ENCODE results near the gene TMEM9B.
"Not testable (repeated sequence)": the region's sequence is repeated elsewhere in the genome, so short reads cannot be mapped to it uniquely, and the experiment has no call there.

Gene TMEM9B

GRCh38 chr11:8971924-8972316 lies 7.7 kb upstream of the TMEM9B start:
- no peak for DNase-seq

- no peak for DNase-seq
Observed at GRCh38 chr11:8971196-8971923, 7.1 kb upstream of the TMEM9B start.

GRCh38 chr11:8967184-8967583 lies 2.9 kb upstream of the TMEM9B start:
- DNase-seq = no peak

- peak; percentile 85 for DNase-seq
Observed at GRCh38 chr11:8963569-8964323, 496 bp downstream of the TMEM9B start.

DNA sequence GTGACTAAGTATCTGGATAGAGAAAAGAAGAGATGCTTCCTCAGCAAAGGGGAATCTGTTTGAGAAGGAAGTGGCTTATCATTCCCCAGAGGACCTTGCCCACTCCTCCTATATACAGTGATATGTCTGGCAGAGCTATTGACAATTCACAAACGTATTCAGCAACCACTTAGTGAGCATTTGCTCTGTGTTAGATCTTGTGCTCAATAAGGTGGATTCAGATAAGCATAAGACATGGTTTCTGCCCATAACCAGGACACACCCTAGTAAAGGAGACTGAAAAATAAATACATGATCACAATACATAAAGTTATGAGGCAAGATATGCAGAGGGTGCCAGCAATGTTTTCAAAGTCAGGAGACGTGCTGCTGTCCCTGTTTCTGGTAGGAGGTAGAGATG lies 1.4 kb downstream of the TMEM9B start:
- DNase-seq = no peak

- DNase-seq = no peak
Observed at GRCh38 chr11:8961401-8961800, 2.8 kb downstream of the TMEM9B start.

- DNase-seq = peak; percentile 21
Observed at GRCh38 chr11:8959546-8960166, 4.6 kb downstream of the TMEM9B start.

DNA sequence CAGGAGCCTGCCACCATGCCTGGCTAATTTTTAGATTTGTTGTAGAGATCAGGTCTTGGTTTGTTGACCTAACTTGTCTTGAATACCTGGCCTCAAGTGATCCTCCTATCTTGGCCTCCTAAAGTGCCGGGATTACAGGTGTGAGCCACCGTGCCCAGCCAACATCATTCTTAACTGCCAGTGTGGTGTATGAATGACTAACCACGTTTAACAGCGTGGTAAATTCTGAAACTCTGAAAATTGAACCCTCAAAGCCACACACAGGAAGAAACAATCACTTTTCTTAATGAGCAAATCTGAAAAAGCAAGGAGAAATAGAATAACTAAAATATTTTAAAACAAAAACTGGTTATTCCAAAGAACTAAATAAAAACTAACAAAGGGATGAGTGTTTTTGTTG lies 7.4 kb downstream of the TMEM9B start:
- DNase-seq = peak; percentile 10

DNA sequence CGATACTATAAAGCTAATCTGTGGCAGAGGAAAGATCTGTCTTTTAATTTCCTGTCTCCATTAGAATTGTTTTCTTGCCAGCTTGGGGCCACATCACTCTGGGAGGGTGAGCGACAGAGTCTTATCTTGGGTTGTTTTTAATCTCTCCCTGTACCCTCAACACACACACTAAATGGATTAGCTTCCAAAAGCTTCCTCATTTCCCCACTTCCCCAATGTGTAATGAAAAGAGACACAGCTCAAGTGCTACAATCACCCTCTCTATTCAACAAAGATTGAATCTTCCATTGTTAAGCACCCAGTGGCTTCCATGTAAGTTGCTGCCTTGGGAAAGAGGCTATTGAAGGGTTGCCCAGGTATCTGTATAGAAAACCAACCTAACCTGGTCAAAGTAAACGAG lies 15.4 kb downstream of the TMEM9B start:
- no peak for DNase-seq

DNA sequence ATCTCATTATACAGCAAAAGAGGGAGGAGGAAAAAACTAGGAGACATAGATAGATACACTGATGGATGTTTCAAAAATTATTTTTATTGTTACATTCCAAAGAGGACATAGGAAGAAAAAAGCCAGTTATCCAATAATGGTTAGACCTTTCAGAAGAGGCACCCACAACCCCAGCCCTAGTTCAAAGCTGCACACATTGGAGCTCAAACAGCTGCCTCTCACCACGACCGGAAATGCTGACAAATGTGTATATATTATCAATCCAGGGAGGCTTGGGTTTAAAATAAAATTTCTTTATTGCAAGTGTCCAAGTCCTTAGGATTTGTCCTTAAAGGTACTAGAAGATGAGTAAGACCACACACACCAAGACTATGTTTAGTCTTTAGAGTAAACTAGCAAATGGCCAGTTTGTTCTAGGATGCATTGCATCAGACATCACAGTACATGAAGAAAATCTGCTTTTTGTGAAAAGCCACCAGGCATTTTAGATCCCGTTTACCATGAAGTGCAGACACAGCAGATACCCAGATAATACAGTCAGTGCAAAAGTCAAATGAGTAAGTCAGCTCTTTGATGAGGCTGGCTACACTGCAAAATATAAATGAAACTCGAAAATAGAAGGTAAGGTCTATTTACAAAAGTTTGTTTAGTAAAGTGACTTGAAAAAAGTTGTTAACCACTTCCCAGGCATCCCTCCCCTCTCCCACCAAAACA lies 16.9 kb downstream of the TMEM9B start:
- no peak for DNase-seq

DNA sequence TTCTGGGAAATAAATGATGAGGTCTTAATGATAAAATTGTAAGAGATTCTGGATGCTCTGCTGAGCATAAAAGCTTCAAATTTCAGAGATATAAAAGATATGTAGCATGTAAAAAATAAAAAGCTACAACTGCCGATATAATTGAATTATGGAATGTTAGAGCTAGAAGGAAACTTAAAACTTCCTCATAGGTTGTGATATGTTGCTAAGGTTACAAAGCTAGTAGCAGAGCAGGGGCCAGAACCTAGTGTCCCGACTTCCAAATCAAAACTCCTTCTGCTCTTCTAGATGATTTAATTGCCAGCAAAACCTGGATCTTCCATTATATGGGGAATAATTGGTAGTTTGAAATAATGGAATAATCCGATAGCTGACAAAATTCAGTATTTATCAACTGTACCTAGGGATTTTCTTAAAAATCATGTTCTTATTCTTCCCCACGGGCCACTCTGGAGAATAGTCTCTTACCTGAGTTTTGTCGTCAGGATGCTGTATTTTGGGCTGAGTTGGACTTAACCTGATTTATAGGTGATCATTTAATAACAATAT lies 21.6 kb downstream of the TMEM9B start, which contains the start of gene ASCL3:
TSS of gene ASCL3 (minus strand) at position 499 of the 549 bp plus-strand sequence. CDS start 4,855 bp downstream, outside the sequence.
- no peak for DNase-seq

DNA sequence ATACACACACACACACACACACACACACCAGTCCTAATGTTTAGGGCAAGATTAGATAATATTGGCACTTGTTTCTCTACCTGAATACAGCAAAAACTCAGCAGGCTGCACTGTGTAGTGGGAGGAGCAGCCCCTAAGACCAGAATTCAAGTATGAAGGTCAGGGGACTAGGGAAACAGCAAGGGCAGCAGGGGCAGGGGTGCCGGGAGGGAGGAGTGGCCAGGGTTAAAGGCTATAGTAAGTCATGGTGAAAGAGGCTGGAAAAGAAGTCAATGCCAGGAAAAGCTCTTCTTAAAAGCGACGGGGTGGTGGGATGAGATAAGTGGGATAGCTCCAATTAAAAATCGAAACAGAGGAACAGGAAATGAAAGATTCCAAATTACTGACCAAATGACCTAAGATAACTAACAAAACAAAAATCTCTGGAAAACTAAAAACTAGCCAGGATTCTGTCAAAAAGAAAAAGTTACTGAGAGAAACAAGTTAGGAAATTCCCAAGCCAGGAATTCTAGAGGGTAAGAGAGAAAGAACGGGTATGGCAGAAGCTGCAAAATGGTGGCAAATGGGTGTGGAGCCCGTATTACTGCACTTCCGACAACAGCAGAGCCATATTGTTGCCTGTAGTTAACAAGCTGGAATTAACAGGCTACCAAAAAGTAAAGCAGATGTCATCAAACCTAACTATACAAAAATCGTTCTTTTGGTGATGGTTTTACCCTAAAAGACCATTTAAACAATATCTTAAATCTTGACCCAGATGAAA lies 22.7 kb downstream of the TMEM9B start:
- no peak for DNase-seq

GRCh38 chr11:8937659-8938058 lies 26.6 kb downstream of the TMEM9B start:
- no peak for DNase-seq

GRCh38 chr11:8937159-8937558 lies 27.1 kb downstream of the TMEM9B start:
- DNase-seq = no peak

DNA sequence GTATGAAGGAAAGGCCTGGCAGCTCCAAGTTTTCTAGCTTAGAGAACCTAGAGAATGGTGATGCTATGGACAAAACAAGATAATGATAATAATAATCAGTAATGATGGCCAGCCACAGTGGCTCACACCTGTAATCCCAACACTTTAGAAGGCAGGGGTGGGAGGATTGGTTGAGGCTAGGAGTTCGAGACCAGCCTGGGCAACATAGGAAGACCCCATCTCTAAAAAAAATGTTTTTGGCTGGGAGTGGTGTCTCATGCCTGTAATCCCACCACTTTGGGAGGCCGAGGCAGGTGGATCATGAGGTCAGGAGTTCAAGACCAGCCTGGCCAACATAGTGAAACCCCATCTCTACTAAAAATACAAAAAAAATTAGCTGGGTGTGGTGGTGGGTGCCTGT lies 28.5 kb downstream of the TMEM9B start:
- DNase-seq = not testable (repeated sequence)

DNA sequence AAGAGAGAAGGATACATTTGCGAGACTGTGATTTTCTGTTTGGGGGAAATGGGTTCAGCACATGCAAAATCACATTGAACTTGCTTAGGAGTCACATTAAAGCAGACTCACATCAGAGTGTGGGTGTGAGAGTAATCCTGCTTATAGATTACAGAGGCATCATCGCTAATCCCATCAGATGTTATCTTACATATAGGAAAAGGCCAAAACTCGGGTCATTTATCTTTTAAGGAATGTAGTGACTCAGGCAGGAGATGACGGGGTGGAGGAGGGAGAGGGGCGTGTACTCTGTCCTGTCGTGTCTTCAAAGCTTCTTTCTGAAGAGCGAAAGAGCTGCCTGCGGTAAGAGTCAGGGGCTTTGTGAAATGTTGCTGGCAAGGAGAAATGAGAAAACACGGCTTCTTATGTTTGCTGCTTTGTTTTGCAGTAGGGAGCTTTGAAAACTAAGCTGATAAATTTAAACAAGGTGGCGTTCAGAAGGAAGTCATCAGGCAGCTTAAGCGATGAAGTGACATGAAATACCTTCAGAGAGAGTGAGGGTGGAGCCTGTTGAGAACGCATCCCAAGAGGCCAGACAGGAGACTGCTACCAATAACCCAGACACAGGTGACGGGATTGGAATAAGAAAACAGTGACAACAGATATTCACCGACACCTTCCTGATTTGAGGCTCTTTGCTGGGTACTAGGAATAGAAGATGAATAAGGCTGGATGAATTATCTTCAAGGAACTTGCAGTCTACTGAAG lies 29.3 kb downstream of the TMEM9B start:
- no peak for DNase-seq

- DNase-seq = no peak
Observed at GRCh38 chr11:8933931-8934330, 30.3 kb downstream of the TMEM9B start.

GRCh38 chr11:8932564-8933180 lies 31.6 kb downstream of the TMEM9B start, which contains the start of gene C11orf16:
Gene C11orf16, minus strand, starts transcription at chr11:8932947. Its CDS starts 639 bp downstream, at chr11:8932308.
- DNase-seq = no peak

- DNase-seq = no peak
Observed at GRCh38 chr11:8930456-8931175, 33.6 kb downstream of the TMEM9B start.
